Right hindlimb (tissue), 1 donor: ENCODE measurements around the gene GRK5.
A peak's percentile ranks its signal among the peaks of the same experiment; 100 is the strongest.

ENCODE experiments used
- DNase-seq: peaks from one replicate; pipeline ENCODE4 v3.0.0-alpha.2; 2018

Gene GRK5

DNA sequence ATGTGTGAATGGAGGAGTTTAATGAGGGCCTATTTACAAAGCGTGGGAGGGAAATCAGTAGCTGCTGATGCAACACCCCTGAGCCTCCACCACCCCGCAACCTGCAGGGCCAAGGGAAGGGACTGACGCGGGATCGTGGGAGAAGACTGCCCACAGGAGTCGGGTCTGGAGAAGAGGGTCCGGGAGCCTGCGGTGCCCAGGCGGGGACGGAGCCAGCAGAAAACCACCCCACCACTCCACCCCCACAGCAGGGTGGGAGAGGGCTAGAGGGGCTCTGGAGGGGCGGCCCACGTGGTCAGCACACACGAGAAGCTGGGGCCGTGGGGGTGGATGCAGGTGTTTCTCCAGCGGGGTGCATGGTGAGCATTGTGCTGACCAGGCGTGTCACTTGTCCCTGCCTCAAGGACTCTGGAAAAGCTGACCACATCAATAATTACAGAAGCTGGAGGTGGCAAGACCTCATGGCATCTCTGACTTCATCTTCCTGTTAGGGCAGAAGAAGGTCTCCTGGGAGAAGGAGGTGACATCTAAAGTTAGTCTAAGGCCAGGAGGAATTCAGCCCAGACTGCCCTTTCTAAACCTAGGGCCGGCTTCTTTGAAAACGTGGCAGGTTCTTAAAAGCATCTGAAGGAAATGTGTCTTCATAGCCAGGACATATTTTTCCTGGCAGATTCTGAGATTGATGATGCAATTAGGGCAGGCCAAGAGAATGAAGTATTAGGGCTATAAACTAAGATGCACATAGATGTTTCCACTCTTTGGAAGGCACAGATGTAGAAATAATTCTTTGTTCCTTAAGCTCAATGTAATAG lies 184.3 kb downstream of the GRK5 start:
- no peak for DNase-seq

DNA sequence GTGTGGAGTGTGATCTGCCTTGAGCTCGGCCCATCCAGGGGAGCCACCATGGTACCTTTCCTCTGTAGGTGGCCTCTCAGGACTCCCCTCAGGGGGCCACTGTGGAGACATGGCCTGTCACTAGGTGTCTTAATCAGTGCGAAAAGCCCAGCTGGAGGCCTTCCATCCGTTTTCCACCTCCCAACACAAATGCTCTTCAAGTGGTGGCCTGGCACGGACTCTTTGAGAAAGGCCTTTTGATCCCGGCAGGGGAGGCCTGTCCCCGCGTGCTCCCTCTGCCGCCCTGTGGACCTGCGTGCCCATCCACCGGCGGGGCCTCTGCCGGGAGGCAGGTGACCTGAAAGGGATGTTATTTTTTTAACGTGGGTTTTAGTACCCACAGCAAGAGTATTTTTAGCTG lies 185.6 kb downstream of the GRK5 start:
- no peak for DNase-seq

GRCh38 chr10:119393421-119393820 lies 186.1 kb downstream of the GRK5 start:
- DNase-seq: no peak

GRCh38 chr10:119393845-119394244 lies 186.5 kb downstream of the GRK5 start:
- no peak for DNase-seq

- DNase-seq: no peak
Measured at GRCh38 chr10:119394657-119395279, 187.4 kb downstream of the GRK5 start.

DNA sequence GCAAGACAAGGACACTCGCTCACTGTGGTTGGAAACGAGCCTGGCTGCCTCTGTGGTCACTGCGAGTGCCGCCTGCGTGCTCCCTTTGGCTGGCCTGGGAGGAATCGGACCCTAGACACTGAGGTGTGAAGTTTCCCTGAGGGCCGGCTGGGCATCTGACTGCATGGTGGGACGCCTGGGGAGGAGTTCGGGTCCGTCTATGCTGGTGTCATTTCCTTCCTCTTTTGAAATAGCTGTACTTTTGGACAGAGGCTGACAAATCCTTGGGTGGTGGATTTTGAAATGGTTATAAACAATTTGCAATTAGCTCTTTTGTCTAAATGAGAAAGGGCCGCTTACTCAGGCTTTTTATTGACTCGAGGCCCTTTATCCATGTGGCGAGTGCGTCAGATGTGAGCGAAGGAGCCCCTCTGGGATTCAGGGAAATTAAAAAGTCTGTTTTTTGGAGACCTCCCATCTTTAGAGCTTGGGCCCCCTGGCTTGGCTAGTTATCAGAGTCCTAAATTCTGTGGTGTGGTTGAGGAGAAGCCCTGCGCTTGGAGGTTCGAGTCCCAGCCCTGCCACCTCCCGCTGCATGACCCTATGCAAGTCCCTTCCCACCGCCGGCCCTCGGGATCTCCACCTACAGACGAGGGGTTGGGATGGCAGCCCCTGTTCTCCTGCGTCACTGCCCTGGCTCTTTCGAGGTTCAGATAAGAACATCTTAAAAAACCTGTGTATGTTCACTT lies 188.1 kb downstream of the GRK5 start:
- no peak for DNase-seq

- DNase-seq: no peak
Measured at GRCh38 chr10:119396008-119396708, 188.8 kb downstream of the GRK5 start.

DNA sequence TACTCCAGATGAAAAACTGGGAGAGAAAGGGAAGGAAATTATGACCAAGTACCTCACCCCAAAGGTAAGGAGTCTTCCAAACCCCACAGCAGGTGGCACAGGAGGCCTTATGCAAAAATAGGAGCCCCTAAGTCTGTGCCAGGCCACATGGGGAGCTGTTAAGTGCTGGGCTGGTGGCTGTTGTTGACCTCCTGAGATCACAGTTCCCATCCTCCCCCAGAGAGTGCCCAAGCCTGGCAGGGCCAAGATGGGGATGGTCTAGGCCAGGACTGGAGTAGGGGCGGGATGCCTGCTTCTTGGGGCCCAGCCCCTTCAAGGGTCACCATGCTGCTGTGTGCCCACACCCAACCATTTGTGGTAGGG lies 189.3 kb downstream of the GRK5 start:
- DNase-seq: no peak

DNA sequence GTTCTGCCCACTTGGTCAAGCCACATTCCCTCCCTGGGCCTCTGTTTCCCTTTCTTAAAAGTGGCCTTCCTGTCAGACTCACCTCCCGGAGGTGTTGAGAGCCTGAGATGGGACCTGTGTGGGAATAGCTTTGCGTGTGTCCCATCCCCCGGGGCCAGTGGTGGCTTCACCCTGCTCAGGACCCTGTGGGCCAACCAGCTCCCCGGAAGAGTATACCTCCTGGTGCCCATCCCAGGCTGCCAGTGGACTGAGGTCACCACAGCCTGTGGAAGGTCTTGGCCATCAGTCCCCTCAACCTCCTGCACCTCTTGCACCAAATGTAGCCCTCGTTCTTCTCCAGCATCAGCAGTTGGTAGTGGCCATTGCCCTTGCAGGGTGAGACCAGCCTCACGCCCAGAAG lies 190.0 kb downstream of the GRK5 start:
- DNase-seq: no peak

GRCh38 chr10:119398996-119399395 lies 191.6 kb downstream of the GRK5 start:
- DNase-seq: peak; percentile 69

GRCh38 chr10:119399466-119399865 lies 192.1 kb downstream of the GRK5 start:
- DNase-seq: no peak

DNA sequence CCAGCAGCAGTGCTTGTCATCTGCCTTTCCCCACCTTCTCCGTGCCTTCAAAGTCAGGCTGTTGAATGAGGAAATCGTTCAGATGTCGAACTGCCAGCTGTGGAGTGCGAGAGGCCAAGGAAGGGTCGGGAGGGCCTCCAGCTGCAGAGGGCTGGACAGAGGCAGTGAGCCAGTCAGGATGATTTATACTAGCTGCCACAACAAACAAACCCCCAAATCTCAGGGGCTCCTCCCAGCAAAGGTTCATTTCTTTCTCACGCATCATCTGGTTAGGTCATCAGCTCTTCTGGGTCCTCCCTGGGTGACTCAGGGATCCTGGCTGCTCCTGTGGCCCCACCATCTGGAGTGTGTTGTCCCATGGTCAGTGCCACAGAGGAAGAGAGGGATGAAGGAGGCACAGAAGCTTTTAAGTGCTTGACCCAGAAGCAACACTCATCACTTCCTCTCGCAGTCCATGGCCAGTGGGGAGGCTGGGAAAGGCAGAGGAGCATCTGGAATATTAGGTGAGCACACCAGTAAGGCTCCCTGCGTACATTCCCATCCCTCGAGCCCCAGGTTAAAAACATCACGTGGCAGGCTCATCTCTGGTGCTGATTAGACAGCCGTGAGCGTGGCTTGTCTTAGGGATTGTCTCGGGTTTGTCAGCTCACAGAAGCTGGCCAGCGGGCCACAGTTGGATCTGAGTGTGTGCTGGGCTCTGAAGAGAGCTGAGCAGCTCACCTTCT lies 194.5 kb downstream of the GRK5 start:
- peak; percentile 85 for DNase-seq

DNA sequence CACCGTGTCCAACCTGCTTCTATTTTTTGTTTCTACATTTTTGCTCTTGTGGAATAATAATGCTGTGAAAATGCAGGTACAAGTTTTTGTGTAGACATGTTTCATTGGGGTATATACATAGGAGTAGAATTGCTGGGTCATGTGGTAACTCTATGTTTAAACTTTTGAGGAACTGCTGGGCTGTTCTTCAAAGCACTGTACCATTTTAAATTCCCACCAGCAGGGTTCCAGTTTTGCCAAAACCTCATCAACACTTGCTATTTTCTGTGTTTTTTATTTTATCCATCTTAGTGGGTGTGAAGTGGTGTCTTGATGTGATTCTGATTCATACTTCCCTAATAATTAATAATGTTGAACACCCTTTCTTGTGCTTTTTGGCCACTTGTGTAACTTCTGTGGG lies 196.6 kb downstream of the GRK5 start:
- no peak for DNase-seq

GRCh38 chr10:119404719-119405519 lies 197.5 kb downstream of the GRK5 start:
- no peak for DNase-seq

GRCh38 chr10:119405520-119405807 lies 198.1 kb downstream of the GRK5 start:
- DNase-seq: no peak

- no peak for DNase-seq
Measured at GRCh38 chr10:119406137-119406536, 198.8 kb downstream of the GRK5 start.

GRCh38 chr10:119406601-119407253 lies 199.4 kb downstream of the GRK5 start:
- DNase-seq: no peak

DNA sequence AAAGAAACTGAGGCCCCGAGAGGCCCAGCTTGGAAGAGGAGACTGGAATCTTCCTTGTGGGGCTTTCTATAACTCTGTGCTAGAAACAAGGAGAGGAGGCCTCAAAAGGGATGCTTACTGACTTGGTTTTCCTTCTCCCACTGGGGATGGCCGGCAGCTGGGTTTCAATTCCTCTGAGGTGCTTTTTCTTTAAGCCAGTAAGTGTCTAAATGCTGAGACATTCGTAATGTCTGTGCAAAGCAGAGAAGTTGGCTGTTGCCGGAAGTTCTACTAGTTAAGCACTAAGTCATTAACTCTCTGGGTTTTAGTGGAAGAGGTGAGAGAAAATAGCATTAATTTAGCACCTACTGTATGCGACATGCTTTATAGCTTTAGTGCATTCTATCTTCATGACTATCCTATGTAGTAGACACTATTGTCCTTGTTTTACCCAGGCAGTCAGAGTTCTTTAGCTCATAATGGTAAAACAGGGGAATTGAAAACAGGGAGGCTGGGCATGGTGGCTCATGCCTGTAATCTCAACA lies 199.9 kb downstream of the GRK5 start:
- DNase-seq: no peak

DNA sequence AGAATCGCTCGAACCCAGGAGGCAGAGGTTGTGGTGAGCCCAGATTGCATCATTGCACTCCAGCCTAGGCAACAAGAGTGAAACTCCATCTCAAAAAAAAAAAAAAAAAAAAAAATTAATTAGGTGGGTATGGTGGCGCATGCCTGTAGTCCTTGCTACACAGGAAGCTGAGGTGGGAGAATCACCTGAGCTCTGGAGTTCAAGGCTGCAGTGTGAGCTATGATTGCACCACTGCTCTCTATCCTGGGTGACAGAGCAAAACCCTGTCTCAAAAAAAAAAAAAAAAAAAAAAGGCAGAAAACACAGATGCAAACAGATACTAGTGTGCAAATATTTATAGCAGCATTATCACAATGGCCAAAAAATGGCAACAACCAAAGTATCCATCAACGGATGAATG lies 200.7 kb downstream of the GRK5 start:
- no peak for DNase-seq

GRCh38 chr10:119408969-119409371 lies 201.6 kb downstream of the GRK5 start:
- DNase-seq: no peak

- no peak for DNase-seq
Measured at GRCh38 chr10:119409385-119409784, 202.0 kb downstream of the GRK5 start.
